HepG2 (cell line): ENCODE measurements around the gene KLHDC8B. TPM values are rescaled to one million over a fixed set of nuclear protein-coding genes. Genes with fewer than 3 reads are reported as not detected.

ENCODE experiments used
- ATAC-seq: fragments of 200-7000 bp; cut with Tn5 transposase; 3 replicates; pipeline ENCODE4 v1.9.1; 2020; ENCODE audit warnings: mild to moderate bottlenecking, moderate library complexity
- BruUV-seq: library from RNA; stranded (reverse); fragments of 400-500 nt; replicated peaks from 2 replicates; lab custom pipeline; 2021; lab: Mats Ljungman, UMichigan
- CTCF ChIA-PET: fragments of 300-600 bp; formaldehyde crosslinking; extraction: SDS; loops from one replicate; lab custom pipeline; 2021; ENCODE audit warnings: low total read pairs, inconsistent platforms, low intra/inter-chr PET ratio; lab: Yijun Ruan, JAX
- POLR2A ChIA-PET: fragments of 350-600 bp; sonication (Branson Sonifier 250); formaldehyde crosslinking; loops from one replicate; lab custom pipeline; 2020; ENCODE audit warnings: antibody characterized with exemption, inconsistent platforms; lab: Yijun Ruan, JAX
- DNase-seq: peaks from one replicate; pipeline ENCODE4 v3.0.0-alpha.2; 2015; ENCODE audit warnings: low spot score
- FAIRE-seq: peaks from 3 replicates; lab custom pipeline; 2011; peaks lifted over from hg19 to GRCh38; lab: Jason Lieb, UNC
- H2AFZ ChIP-seq: one replicate; pipeline ENCODE4 v1.6.1; 2011; ENCODE audit warnings: low read length, inconsistent platforms
- H3K27ac ChIP-seq: fragments of 300-600 bp; 3 replicates; pipeline ENCODE4 v1.8.0; 2011; ENCODE audit warnings: mixed run types, mild to moderate bottlenecking, mixed read lengths, low read length, inconsistent platforms; ENCODE audit not compliant: insufficient read depth; ENCODE audit errors: extremely low read length
- H3K27me3 ChIP-seq, 2 experiments: fragments of 200-600 bp in 1 of 2; 2 replicates in 1 of 2; 3 replicates in 1 of 2; pipeline versions ENCODE4 v1.6.0 to v1.8.0; 2011; ENCODE audit warnings: low read length in 2 of 2, mild to moderate bottlenecking in 2 of 2, moderate library complexity in 2 of 2, inconsistent platforms in 1 of 2; ENCODE audit not compliant: insufficient read depth in 2 of 2, control insufficient read depth in 1 of 2
- H3K36me3 ChIP-seq, 2 experiments: fragments of 200-600 bp in 1 of 2; replicated peaks in 1 of 2; 2 replicates in 1 of 2; 3 replicates in 1 of 2; pipeline versions ENCODE4 v1.5.1 to v1.8.0; 2011; ENCODE audit warnings: low read length in 2 of 2, inconsistent platforms in 1 of 2; ENCODE audit not compliant: insufficient read depth in 2 of 2, control insufficient read depth in 1 of 2
- H3K4me1 ChIP-seq: 2 replicates; pipeline ENCODE4 v1.5.1; 2012; ENCODE audit warnings: low read length, inconsistent platforms; ENCODE audit not compliant: insufficient read depth
- H3K4me2 ChIP-seq: 2 replicates; pipeline ENCODE4 v1.6.0; 2011; ENCODE audit warnings: low read depth, low read length, inconsistent platforms
- H3K4me3 ChIP-seq, 3 experiments: fragments of 200-600 bp in 1 of 3; sonication (generic), shearing (Covaris generic) in 1 of 3; replicated peaks in 1 of 3; 2 replicates each; pipeline ENCODE4 v1.5.1; 2011 to 2016; ENCODE audit warnings: low read length in 3 of 3, inconsistent platforms in 2 of 3, low read depth in 2 of 3, mild to moderate bottlenecking in 2 of 3, control low read depth in 1 of 3, mixed read lengths in 1 of 3; ENCODE audit not compliant: insufficient read depth in 1 of 3
- H3K79me2 ChIP-seq: one replicate; pipeline ENCODE4 v1.6.1; 2011; ENCODE audit warnings: low read length, inconsistent platforms; ENCODE audit not compliant: insufficient read depth
- H3K9ac ChIP-seq: 2 replicates; pipeline ENCODE4 v1.6.0; 2011; ENCODE audit warnings: mild to moderate bottlenecking, low read depth, low read length, inconsistent platforms; ENCODE audit not compliant: insufficient read depth
- H3K9me3 ChIP-seq: 2 replicates; pipeline ENCODE4 v1.5.1; 2012; ENCODE audit warnings: mild to moderate bottlenecking, low read length
- H4K20me1 ChIP-seq: 2 replicates; pipeline ENCODE4 v1.6.0; 2011; ENCODE audit warnings: inconsistent platforms, mild to moderate bottlenecking, low read length, moderate library complexity; ENCODE audit not compliant: insufficient read depth
- AHR ChIP-seq: IDR thresholded peaks from 2 replicates; pipeline ENCODE4 v1.6.1; 2018; ENCODE audit warnings: missing genetic modification reagents, missing compliant biosample characterization
- DRAP1 ChIP-seq: IDR thresholded peaks from 2 replicates; pipeline ENCODE4 v1.6.1; 2016; ENCODE audit warnings: missing genetic modification reagents, missing compliant biosample characterization
- IRX3 ChIP-seq: sonication (generic); formaldehyde crosslinking; IDR thresholded peaks from 2 replicates; pipeline ENCODE4 v1.8.1; 2023; ENCODE audit warnings: mild to moderate bottlenecking, low read depth, missing genetic modification reagents, borderline replicate concordance
- PAWR ChIP-seq: sonication (generic); formaldehyde crosslinking; IDR thresholded peaks from 2 replicates; pipeline ENCODE4 v1.4.0; 2020; ENCODE audit warnings: missing genetic modification reagents, mild to moderate bottlenecking, borderline replicate concordance
- POLR2AphosphoS2 ChIP-seq: IDR thresholded peaks from 2 replicates; pipeline ENCODE4 v1.6.1; 2011; ENCODE audit warnings: low read depth, low read length, improper control_type of control experiment
- REPIN1 ChIP-seq: sonication (generic); formaldehyde crosslinking; IDR thresholded peaks from 2 replicates; pipeline ENCODE4 v1.8.0; 2022; ENCODE audit warnings: missing genetic modification reagents, low read depth, mild to moderate bottlenecking, borderline replicate concordance
- SP4 ChIP-seq: sonication (generic); formaldehyde crosslinking; IDR thresholded peaks from 2 replicates; pipeline ENCODE4 v1.8.1; 2023; ENCODE audit warnings: mild to moderate bottlenecking, missing genetic modification reagents
- TFE3 ChIP-seq: IDR thresholded peaks from 2 replicates; pipeline ENCODE4 v1.6.1; 2016
- ZBTB42 ChIP-seq: sonication (generic); formaldehyde crosslinking; IDR thresholded peaks from 2 replicates; pipeline ENCODE4 v1.5.0; 2020; ENCODE audit warnings: mild to moderate bottlenecking, missing genetic modification reagents
- ZNF205 ChIP-seq: IDR thresholded peaks from 2 replicates; pipeline ENCODE4 v1.6.1; 2018; ENCODE audit warnings: missing biosample characterization, missing genetic modification reagents
- ZNF432 ChIP-seq: sonication (generic); formaldehyde crosslinking; IDR thresholded peaks from 2 replicates; pipeline ENCODE4 v1.5.0; 2020; ENCODE audit warnings: missing genetic modification reagents, mild to moderate bottlenecking, borderline replicate concordance
- ZNF562 ChIP-seq: sonication (generic); formaldehyde crosslinking; IDR thresholded peaks from 2 replicates; pipeline ENCODE4 v1.8.0; 2022; ENCODE audit warnings: missing genetic modification reagents, borderline replicate concordance
- ZNF574 ChIP-seq: sonication (generic); formaldehyde crosslinking; IDR thresholded peaks from 2 replicates; pipeline ENCODE4 v1.4.0; 2020; ENCODE audit warnings: missing genetic modification reagents
- ZNF639 ChIP-seq: conservative IDR thresholded peaks from 2 replicates; pipeline ENCODE4 v1.6.1; 2018; ENCODE audit warnings: missing genetic modification reagents
- ZNF772 ChIP-seq: sonication (generic); formaldehyde crosslinking; IDR thresholded peaks from 2 replicates; pipeline ENCODE4 v1.5.0; 2020; ENCODE audit warnings: mild to moderate bottlenecking, missing genetic modification reagents
- WGBS: methylation state at CpG from one replicate; pipeline ENCODE4 v1.1.6; 2017; ENCODE audit warnings: low lambda C conversion rate; 5-methylcytosine and 5-hydroxymethylcytosine counted together
- in situ Hi-C: cut with HindIII; loops from 2 replicates; pipeline ENCODE4 v1.10.0; 2017; ENCODE audit warnings: low pct_unique_long_range_greater_than_20kb; ENCODE audit not compliant: extremely low pct_ligation_motif_present
- intact Hi-C: fragments of 100-400 bp; cut with micrococcal nuclease; formaldehyde crosslinking; loops from one replicate; pipeline ENCODE4 v1.10.0; 2022; ENCODE audit not compliant: unreplicated experiment
- polyA plus RNA-seq, 8 experiments: library from polyadenylated mRNA; depleted of rRNA in 3 of 8; stranded (reverse) in 7 of 8; unstranded in 1 of 8; fragments of >200 nt; fragmentation: Illumina TruSeq in 4 of 8; extraction: Trizol in 4 of 8; gene quantifications; 2 replicates each; pipeline versions ENCODE4 v1.2.1 to v1.2.3, GENCODE V29; 2011 to 2016; ENCODE audit warnings: low read depth in 4 of 8, missing spikeins in 1 of 8, mixed read lengths in 1 of 8; ENCODE audit not compliant: insufficient read depth in 1 of 8
- total RNA-seq, 5 experiments: library from RNA; depleted of rRNA; stranded (reverse); fragments of >200 nt; fragmentation: Illumina TruSeq; extraction: Trizol; gene quantifications; 2 replicates each; pipeline ENCODE4 v1.2.3, GENCODE V29; 2016; ENCODE audit warnings: low read depth in 1 of 5
- TF ChIP-seq, protein P1 (sequence below): sonication (generic); formaldehyde crosslinking; IDR thresholded peaks from 2 replicates; pipeline ENCODE4 v1.8.0; 2022; ENCODE audit warnings: missing genetic modification reagents, mild to moderate bottlenecking, borderline replicate concordance
- TF ChIP-seq, protein P2 (sequence below): sonication (generic); formaldehyde crosslinking; IDR thresholded peaks from 2 replicates; pipeline ENCODE4 v1.4.0; 2020; ENCODE audit warnings: mild to moderate bottlenecking, missing genetic modification reagents

Gene KLHDC8B
- total and polyA plus RNA-seq, 2 of the 13 experiments (the other 11 are each of a cell fraction or from before 2014, with no cell fraction given) = 17.2 to 17.8 TPM

DNA sequence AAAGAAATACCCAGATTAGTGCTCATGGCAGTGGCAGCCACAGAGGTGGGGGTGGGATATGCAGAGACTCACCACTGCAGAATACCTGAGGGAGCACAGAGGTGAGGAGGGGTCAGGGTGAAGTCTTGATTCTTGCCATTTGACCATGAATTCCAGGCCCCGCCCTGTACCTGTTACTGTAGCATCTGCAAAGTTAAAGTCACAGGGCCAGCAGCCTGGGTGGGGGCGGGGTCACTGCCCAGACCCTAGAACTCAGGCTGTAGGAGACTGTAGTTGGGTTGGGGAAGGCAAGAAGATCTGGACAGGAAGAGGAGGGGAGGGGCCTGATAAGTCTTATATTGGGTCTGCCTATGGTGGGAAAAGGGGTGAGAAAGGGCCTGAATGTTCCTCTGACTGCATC, 19.8 kb upstream of the KLHDC8B start:
- Histone ChIP-seq H3K36me3 (no peaks in the 10 kb centered on the region), H3K27me3 (no peaks in the 10 kb centered on the region), H4K20me1 (no peaks in the 10 kb centered on the region), H3K4me3 (no peak overlapping the region), H3K9ac (no peak overlapping the region), H3K4me2 (no peak overlapping the region), H2AFZ (no peak overlapping the region), H3K27ac (no peak overlapping the region), H3K79me2 (no peaks in the 10 kb centered on the region), H3K9me3 (no peaks in the 10 kb centered on the region), H3K4me1 (no peaks in the 10 kb centered on the region)
- FAIRE-seq (no peak), DNase-seq (no peak), ATAC-seq (no peak)
- intact Hi-C loops (no loop called here), in situ Hi-C loops (loop anchor here (25.0 kb wide), 1 partner anchor 286 kb away; the partner anchor contains the start of gene NICN1)
- TF ChIP-seq ZNF205 (CRISPR knock-in tag) (no peak), SP4 (CRISPR knock-in tag) (no peak), DRAP1 (CRISPR knock-in tag) (no peak), ZNF639 (no peak), ZBTB42 (no peak), ZNF772 (no peak), IRX3 (CRISPR knock-in tag) (no peak), POLR2AphosphoS2 (no peak), ZNF432 (CRISPR knock-in tag) (no peak), PAWR (no peak), REPIN1 (CRISPR knock-in tag) (no peak), ZNF562 (CRISPR knock-in tag) (no peak), ZNF574 (no peak), TFE3 (CRISPR knock-in tag) (no peak), AHR (CRISPR knock-in tag) (no peak)
- TF ChIP-seq, protein P1, sequence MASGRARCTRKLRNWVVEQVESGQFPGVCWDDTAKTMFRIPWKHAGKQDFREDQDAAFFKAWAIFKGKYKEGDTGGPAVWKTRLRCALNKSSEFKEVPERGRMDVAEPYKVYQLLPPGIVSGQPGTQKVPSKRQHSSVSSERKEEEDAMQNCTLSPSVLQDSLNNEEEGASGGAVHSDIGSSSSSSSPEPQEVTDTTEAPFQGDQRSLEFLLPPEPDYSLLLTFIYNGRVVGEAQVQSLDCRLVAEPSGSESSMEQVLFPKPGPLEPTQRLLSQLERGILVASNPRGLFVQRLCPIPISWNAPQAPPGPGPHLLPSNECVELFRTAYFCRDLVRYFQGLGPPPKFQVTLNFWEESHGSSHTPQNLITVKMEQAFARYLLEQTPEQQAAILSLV = no peak
- TF ChIP-seq, protein P2, sequence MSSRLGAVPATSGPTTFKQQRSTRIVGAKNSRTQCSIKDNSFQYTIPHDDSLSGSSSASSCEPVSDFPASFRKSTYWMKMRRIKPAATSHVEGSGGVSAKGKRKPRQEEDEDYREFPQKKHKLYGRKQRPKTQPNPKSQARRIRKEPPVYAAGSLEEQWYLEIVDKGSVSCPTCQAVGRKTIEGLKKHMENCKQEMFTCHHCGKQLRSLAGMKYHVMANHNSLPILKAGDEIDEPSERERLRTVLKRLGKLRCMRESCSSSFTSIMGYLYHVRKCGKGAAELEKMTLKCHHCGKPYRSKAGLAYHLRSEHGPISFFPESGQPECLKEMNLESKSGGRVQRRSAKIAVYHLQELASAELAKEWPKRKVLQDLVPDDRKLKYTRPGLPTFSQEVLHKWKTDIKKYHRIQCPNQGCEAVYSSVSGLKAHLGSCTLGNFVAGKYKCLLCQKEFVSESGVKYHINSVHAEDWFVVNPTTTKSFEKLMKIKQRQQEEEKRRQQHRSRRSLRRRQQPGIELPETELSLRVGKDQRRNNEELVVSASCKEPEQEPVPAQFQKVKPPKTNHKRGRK (CRISPR knock-in tag) = no peak
- POLR2A ChIA-PET = no interaction called here
- no TSS peak for BruUV-seq
- 9% methylated on average over 2 of the region's 2 CpGs for WGBS
- CTCF ChIA-PET = no interaction called here
